GM19324 (cell line): ENCODE results near the gene TMEM123.

Source experiments
- ATAC-seq: cut with Tn5 transposase; IDR thresholded peaks from one replicate; pipeline ENCODE4 v1.9.1; 2021; ENCODE audit warnings: mild to moderate bottlenecking, moderate library complexity; ENCODE audit not compliant: unreplicated experiment, low FRiP score

The TMEM123 gene

DNA sequence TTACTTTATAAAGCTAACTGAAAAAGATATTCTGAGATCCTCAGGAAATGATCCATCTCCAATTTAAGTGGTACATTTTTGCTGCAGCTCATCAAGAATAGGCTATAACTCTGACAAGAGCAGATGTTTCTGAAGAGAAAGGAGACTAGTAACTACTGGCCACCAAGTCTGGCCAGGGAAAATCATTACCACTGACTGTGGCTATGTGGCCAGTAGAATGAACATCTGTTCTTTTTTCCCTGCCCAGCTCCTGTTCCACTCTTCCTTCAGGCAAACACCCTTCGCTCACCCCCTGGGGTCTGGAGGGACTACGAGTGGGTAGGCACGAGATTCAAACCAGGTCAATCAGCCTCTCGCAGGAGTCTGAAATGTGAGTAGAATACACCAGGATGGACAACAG is 23.9 kb downstream of the TMEM123 start:
- no peak for ATAC-seq

DNA sequence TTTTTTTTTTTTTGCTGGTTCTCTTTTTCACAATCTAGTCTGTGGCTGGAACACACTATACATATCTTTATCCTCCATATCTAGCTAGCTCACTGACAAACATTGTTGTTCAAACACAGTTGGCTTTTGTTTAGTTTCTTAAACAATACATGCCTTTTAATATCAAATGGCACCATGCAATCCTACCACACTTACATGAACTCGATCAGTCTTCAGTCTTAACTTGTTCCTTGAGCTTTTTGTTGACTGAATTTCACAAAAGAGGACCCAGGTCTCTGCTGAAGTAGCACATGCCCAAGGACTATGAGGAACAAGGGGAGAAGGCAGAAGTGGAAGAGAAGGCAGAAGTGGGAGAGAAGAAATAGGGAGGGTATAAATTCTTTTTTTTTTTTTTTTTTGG is 25.5 kb downstream of the TMEM123 start:
- ATAC-seq: no peak

DNA sequence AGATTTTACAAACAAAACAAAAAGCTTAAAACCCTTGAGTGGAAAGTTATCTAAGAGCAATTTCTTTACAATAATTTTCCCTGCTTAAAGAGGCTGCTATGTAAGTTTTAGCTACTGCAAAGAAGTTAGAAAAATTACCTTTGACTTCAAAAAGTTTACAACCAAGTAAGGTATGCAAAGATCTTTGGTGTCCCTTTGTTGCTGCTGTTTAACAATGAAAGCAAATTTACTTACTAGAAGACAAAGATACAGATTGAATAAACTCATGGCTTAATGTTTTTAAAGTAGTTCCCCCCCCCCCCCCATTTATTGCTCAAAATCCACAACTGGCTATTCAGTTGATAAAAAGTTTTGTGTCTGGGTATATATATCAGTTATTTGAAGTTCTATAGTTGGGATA is 26.0 kb downstream of the TMEM123 start:
- ATAC-seq: no peak

DNA sequence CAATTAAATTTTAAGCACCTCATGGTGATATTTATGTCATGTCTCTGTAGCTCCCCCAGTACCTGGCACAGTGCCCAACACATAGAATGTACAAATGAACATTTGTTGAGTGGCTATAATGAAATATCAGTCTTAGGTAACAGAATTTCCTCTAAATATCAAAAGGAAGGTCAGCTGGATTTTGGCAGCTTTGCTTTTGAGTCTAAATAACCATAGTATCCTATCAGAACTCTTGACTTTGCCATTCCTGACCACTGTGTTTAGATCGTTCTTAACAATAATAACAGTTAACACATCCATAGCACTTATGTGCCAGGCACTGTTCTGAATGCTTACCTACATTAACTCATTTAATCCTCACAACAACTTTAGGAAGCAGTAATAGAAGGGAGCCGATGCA is 26.6 kb downstream of the TMEM123 start:
- no peak for ATAC-seq

DNA sequence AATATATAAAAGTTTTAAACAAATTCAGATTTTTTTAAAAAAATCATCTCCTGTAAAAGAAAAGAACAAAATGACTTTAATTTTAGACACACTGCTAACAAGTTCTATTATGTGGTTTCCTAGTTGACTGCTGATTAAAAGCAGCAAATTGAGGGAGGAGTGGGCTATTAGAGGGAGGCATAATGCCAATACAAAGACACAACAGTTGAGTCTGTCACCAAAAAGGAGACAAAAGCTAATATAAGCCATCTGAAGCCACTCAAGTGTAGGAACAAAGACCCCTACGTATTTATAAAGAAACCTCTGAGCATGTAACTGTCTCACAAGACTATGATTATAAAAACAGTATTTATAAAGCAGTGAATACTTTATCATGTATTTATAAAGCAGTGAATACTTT is 28.6 kb downstream of the TMEM123 start:
- ATAC-seq: no peak

DNA sequence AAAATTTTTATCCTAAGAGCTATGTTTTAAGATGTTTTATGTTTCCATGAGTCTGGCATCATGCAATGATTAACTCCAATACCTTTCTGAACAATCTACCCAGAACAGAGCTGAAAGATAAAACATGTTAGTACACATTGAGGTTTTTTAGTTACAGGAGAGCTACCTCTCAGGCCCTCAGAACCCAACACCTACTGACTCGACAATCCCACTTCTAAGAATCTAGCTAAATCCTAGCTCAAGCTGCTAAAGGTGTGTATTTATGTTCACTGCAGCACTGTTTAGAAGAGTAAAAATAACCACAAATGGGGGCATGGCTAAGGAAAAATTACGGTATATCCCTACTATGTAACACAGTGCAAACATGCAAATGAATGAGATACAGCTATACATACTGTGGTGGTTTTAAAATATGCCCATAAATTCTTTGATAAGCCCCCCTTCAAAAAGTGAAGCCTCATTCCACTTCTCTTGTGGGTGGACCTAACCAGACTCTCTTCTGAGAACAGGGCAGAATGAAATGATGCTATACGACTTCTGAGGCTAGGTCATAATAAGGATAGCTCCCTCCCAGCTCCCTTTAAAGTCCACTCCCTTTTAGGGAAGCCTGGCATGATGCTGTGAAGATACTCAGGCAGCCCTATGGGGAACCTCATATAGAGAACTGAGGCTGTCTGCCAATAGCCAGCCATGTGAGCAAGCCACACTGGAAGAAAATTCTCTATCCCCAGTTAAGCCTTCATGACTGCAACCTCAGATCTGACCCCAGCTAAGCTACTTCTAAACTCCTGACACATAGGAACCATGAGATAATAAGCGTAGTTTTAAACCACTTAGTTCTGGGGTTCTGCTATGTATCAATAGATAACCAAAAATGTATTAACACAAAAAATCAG is 29.5 kb downstream of the TMEM123 start:
- ATAC-seq: no peak

DNA sequence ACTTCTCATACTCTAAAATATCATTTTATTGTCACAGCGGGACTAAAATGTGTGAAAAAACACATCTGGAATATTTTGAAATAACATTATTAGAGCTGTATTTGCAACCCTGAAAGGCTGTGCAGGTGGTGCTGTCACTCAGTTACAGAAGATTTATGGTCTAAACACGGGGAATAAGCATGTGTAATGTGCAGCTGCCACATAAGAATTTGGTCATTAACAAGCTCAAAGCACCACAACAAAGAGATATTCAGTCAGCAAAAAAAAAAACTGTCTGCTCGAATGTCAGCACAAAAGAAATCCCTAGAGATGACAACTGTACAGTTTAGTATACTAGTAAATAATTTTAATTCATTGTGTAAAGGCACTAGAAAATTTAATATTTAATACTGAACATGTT is 31.3 kb downstream of the TMEM123 start:
- no peak for ATAC-seq

DNA sequence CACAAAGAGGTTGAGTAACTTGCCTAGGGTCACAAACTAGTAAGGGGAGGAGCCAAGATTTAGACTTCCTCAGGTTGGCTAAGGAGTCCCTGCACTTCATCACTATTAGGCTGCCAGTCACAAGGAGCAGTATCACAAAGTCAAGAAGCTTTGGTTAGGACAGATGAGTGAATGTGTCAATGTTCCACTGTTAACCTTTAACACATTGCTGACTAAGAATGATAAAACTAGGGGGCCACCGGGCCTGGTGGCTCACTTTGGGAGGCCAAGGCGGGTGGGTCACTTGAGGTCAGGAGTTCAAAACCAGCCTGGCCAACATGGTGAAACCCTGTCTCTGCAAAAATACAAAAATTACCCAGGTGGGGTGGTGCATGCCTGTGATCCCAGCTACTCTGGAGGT is 32.0 kb downstream of the TMEM123 start:
- peak; percentile 68 for ATAC-seq

DNA sequence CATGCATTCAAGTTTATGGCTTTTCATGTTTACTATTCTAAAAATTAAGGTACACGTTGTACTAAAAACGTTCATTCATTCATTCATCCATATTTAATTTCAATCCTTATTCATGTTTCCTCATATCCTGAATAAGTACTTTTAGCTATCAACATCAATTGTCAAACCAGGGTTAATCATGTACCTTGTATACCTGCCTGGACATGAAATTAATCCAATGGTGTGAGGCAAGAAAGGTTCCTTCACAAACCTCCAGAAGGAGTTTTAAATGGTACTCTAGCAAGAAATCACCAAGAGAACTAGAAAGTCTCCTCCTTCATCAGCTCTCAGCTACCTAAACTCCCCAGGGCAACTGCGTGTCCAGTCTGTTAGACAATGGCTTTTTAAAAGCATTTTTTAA is 33.4 kb downstream of the TMEM123 start:
- ATAC-seq: no peak

DNA sequence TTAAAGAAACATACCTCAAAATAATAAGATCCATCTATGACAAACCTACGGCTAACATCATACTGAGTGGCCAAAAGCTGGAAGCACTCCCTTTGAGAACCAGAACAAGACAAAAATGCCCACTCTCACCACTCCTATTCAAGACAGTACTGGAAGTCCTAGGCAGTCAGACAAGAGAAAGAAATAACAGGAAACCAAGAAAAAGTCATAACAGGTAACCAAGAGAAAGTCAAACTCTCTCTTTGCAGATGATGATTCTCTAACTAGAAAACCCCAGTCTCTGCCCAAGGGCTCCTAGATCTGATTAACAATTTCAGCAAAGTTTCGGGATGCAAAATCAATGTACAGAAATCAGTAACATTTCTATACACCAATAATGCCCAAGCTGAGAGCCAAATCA is 35.6 kb downstream of the TMEM123 start:
- ATAC-seq: no peak

DNA sequence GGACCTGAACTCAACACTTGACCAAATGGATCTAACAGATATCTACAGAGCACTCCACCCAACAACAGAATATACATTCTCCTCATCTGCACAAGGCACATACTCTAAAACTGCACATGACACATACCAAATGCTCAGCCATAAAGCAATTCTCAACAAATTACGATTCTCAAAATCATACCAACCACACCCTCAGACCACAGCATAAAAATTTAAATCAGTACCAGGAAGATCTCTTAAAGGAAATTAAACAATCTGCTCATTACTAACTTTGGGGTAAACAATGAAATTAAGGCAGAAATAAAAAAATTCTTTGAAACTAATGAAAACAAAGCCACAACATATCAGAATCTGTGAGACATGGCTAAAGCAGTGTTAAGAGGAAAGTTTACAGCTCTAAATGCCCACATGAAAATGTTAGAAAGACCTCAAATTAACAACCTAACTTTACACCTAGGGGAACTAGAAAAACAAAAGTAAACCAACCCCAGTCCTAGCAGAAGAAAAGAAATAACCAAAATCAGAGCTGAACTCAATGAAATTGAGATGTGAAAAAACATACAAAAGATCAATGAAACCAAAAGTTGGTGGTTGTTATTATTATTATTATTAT is 37.2 kb downstream of the TMEM123 start:
- no peak for ATAC-seq

DNA sequence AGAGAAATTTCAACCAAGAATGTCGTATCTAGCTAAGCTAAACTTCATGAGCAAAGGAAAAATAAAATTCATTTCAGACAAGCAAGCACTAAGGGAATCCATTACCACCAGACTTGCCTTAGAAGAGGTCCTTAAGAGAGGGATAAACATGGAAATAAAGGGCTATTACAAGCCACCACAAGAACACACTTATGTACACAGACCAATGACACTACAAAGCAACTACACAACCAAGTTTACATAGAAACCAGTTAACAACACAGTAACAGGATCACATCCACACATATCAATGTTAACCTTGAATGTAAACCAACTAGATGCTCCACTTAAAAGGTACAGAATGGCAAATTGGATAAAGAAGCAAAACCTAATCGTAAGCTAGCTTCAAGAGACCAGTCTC is 38.0 kb downstream of the TMEM123 start:
- no peak for ATAC-seq

DNA sequence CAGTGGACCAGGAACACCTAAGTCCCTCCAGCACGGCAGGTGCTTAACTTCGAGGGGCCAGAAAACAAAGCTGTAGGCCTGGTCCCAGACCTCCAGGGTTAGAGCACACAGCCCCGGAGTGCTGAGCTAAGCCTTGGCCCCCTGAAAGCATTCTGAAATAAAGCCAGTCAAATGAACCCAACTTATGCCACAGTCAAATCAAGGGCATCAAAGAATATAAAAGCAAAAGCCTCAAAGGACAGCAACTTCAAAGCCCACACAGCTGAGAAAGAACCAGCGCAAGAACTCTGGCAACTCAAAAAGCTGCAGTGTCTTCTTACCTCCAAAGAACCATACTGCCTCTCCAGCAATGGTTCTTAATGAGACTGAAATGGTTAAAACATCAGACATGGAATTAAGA is 39.1 kb downstream of the TMEM123 start:
- ATAC-seq: no peak

DNA sequence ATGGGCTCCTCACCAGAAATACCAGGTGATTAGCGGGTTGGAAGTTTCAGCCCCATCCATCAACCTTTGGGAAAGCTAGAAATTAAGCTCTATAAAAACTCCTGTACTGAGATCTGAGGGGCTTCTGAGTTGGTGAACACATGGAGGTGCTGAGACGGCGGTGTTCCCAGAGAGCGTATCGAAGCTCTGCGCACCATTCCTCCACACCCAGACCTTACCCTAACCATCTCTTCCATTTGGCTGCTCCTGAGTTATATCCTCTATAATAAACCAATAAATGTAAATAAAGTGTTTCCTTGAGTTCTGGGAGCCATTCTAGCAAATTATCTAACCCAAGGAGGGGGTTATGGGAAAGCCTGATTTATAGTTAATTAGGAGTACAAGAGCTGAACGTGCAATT is 41.4 kb downstream of the TMEM123 start:
- no peak for ATAC-seq

DNA sequence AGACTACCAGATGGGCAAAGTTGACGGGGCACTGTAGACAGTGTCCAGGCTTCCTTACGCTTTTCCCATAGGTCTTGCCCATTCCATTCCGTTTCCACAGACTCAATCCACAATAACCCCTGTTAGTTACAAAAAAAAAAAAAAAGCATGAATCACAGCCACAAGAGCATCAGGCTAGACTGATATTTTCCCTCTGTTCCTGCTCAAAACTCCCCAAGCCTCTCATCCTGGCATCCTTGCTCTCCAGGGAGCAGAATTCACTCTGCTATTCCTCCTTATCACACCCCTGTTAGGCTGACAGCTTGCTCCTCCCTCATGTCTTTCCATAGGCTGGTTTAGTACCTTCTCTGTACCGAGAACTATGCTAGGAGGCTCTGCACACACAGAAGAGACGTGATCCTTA is 42.2 kb downstream of the TMEM123 start:
- ATAC-seq: no peak

DNA sequence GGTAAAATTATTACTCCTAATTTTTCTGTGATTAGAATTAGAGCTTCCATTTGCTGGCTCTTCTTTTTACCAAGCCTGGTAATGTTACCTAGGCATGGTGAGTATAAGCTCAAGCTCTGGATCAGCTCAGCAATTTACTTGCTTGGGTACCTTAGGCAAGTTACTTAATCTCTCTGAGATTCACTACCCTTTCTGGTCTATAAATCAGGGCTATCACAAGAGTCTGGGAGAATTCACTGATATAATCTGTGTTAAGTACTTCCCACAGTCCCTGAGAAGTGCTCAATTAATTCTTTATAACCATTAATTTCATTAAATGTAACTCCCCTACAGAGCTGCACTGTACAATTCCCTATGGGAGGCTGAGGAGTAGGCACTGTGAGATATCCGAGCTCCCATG is 44.2 kb downstream of the TMEM123 start:
- ATAC-seq: no peak

DNA sequence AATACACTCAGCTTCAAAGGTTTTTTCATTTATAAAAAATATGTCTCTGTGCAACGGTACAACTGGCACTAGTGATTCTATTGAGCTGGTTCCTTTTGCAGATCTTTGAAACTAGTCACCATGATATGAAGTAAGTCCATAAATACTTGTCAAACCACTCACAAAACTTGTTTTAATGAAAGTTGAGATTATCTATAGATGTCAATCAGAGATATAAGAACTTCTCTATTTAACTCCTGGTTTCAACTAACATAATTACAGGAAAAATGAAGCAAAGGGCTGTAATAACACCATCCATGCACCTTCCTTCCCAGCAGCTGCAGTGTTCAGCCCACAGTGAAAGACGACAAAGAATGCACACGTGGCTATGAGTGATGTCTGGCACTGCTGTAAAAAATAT is 44.7 kb downstream of the TMEM123 start:
- ATAC-seq: no peak

DNA sequence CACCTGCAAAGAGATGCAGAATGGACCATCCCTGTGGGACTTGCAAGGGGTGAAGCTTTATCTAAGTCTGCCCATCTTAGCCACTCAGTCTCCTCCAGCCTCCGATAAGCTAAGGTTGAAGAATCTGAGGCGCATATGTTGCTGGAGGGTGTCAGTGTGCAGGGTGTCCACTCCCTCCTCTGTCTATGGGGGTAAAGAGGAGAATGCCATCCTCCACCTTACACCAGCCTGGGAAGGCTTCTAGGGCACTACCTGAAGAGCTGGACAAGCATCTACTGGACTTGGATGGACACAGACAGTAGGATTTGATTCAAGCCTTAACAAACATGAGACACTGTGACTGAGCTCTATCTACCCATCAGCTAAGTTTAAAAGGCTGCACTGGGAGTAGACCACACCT is 46.5 kb downstream of the TMEM123 start:
- ATAC-seq: no peak

DNA sequence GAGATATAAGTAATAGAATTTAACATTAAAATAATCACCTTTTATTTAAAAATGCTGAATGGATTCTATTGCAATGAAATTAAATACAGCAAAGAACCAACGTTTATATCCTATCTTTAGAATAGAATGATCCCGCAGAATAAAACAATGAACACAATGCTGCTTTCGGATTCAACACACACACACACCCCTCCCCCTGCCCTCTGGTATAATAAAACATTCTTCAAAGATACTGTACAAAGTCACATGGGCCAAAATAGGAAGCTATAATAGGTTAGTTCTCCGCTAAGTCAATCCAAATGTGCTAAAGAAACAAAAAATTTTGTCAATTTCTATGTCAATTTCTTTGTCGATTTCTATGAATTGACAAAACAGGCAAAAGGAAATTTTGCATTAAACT is 47.1 kb downstream of the TMEM123 start:
- ATAC-seq: no peak

DNA sequence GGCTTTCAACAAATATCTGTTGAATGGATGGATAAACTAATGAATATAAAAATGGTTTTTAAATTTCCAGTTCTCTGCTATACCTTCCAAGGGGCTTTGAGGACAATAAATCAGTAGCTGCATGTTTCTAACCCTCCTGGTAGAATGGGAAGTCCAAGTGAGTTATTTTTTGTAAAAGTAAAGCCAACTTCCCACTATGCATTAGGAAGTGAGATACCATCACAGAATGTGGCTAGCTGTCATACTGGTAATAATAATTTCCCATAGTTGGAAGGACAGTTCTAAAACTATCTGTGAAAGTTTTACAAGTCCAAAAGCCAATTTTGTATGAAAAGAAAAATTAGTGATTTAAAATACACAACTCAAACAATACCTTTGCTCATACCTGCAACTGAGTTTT is 50.0 kb downstream of the TMEM123 start:
- ATAC-seq: no peak

DNA sequence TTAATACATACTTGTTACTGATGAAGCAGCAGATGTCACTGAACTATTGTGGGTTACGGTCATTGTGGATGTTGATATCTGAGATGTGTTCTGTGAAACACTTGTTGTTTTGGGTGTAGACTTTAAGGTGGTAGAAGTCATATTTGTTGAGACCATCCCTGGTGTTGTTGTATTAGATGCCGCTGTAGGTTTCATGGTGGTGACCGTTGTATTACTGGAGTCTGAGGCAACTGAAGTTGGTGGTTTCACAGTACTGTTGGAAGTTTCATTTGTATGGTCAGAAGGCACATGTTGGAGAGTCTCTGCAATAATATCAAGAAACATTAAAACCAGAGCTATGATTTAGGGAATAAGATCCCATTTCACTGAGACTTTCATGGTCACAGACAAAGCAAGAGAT is 50.7 kb downstream of the TMEM123 start:
- ATAC-seq: no peak

DNA sequence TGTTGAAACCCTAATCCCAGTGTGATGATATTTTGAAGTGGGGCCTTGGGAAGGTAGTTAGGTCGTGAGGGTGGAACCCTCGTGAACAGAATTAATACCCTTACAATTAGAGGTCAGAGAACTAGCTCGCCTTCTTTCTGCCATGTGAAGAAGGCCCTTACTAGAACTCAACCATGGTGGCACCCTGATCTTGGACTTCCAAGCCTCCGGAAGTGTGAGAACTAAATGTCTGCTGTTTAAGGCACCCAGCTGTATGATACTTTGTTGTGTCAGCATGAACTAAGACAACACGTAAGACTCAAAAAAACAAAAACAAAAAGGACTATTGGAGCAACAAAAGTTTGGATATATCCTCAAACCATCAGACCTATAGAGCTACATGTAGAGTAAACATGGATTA is 52.0 kb downstream of the TMEM123 start:
- ATAC-seq: no peak
